DND-41 (cell line): Measurements from ENCODE around the gene RASD1.

Experiments used
- CTCF ChIP-seq: IDR thresholded peaks from 2 replicates; pipeline ENCODE4 v1.5.1; 2012; ENCODE audit warnings: borderline replicate concordance, low read length, moderate library complexity, mild to moderate bottlenecking; ENCODE audit not compliant: poor library complexity, severe bottlenecking; ENCODE audit errors: extremely low read depth
- EZH2 ChIP-seq: IDR thresholded peaks from 3 replicates; pipeline ENCODE4 v1.6.1; 2012; ENCODE audit warnings: borderline replicate concordance, low read depth, mild to moderate bottlenecking, moderate library complexity, low read length, inconsistent platforms; ENCODE audit not compliant: severe bottlenecking

- no peak for TF ChIP-seq CTCF
- TF ChIP-seq EZH2: no peak
Observed at GRCh38 chr17:17518951-17519350, 22.8 kb upstream of the RASD1 start.
